ENCODE results near the gene LCNL1. TPM values are rescaled to one million over a fixed set of nuclear protein-coding genes. Genes with fewer than 3 reads are reported as not detected.

LCNL1 gene
- total RNA-seq, 1 experiment from 2014 or later = 0.41 TPM

- intact Hi-C loops (cut with micrococcal nuclease; ENCODE audit: unreplicated experiment) = no loop called here
- no peak overlapping the region for H3K4me2 ChIP-seq
- no peaks in the 10 kb centered on the region for H3K9me2 ChIP-seq (ENCODE audit: insufficient read depth)
- H3F3A ChIP-seq (ENCODE audit: insufficient read depth, low read depth) = peaks cover 8% of the 10 kb centered on the region; the same call in 1 of the 2 replicates
- H4K20me1 ChIP-seq (ENCODE audit: insufficient read depth) = no peaks in the 10 kb centered on the region
- no peak overlapping the region for H3K4me3 ChIP-seq
- ChIA-PET POLR2A (ENCODE audit: unreplicated experiment) (no interaction called here), CTCF (no interaction called here)
- H2AFZ ChIP-seq = no peak overlapping the region
- BruUV-seq (replicated peaks) = no TSS peak
- no peaks in the 10 kb centered on the region for H3K79me2 ChIP-seq (ENCODE audit: low read depth)
- no peaks in the 10 kb centered on the region for H3K27me3 ChIP-seq (ENCODE audit: insufficient read depth, low read depth)
- no peak overlapping the region for H3K27ac ChIP-seq
- no peaks in the 10 kb centered on the region for H3K36me3 ChIP-seq (ENCODE audit: low read depth)
- DNase-seq = no peak
- no peaks in the 10 kb centered on the region for H3K9me3 ChIP-seq (ENCODE audit: insufficient read depth, low read depth)
- TF ChIP-seq EZH2 (IDR thresholded peaks at IDR 0.05; ENCODE audit: low read depth) (no peak), CTCF (conservative IDR thresholded peaks at IDR 0.05) (no peak)
- H3K4me1 ChIP-seq (replicated peaks; ENCODE audit: insufficient read depth) = peaks cover 3% of the 10 kb centered on the region
Measured at GRCh38 chr9:136958898-136959850, 23.6 kb upstream of the LCNL1 start.

GRCh38 chr9:136960212-136960937, 22.4 kb upstream of the LCNL1 start:
- Histone ChIP-seq H3K9me3 (ENCODE audit: insufficient read depth, low read depth) (no peaks in the 10 kb centered on the region), H3K4me1 (replicated peaks; ENCODE audit: insufficient read depth) (peaks cover 10% of the 10 kb centered on the region), H3F3A (ENCODE audit: insufficient read depth, low read depth) (peaks cover 8% of the 10 kb centered on the region; the same call in 1 of the 2 replicates), H3K9me2 (ENCODE audit: insufficient read depth) (no peaks in the 10 kb centered on the region), H3K27ac (no peak overlapping the region), H4K20me1 (ENCODE audit: insufficient read depth) (no peaks in the 10 kb centered on the region), H2AFZ (no peak overlapping the region), H3K4me2 (no peak overlapping the region), H3K4me3 (no peak overlapping the region), H3K27me3 (ENCODE audit: insufficient read depth, low read depth) (no peaks in the 10 kb centered on the region), H3K79me2 (ENCODE audit: low read depth) (no peaks in the 10 kb centered on the region), H3K36me3 (ENCODE audit: low read depth) (no peaks in the 10 kb centered on the region)
- intact Hi-C loops (cut with micrococcal nuclease; ENCODE audit: unreplicated experiment) = no loop called here
- CTCF ChIA-PET = no interaction called here
- DNase-seq = no peak
- BruUV-seq (replicated peaks) = no TSS peak
- TF ChIP-seq EZH2 (IDR thresholded peaks at IDR 0.05; ENCODE audit: low read depth) (no peak), CTCF (conservative IDR thresholded peaks at IDR 0.05) (no peak)
- POLR2A ChIA-PET (ENCODE audit: unreplicated experiment) = interaction anchor here (0.7 kb wide), 1 partner anchor 36 kb away, joined by 7 read pairs; the partner anchor contains the start of gene CLIC3

- TF ChIP-seq CTCF (conservative IDR thresholded peaks at IDR 0.05) (no peak), EZH2 (IDR thresholded peaks at IDR 0.05; ENCODE audit: low read depth) (no peak)
- H3K4me3 ChIP-seq = no peak overlapping the region
- BruUV-seq (replicated peaks) = no TSS peak
- no peaks in the 10 kb centered on the region for H4K20me1 ChIP-seq (ENCODE audit: insufficient read depth)
- peaks cover 8% of the 10 kb centered on the region; the same call in 1 of the 2 replicates for H3F3A ChIP-seq (ENCODE audit: insufficient read depth, low read depth)
- no peaks in the 10 kb centered on the region for H3K79me2 ChIP-seq (ENCODE audit: low read depth)
- intact Hi-C loops (cut with micrococcal nuclease; ENCODE audit: unreplicated experiment) = no loop called here
- H3K27me3 ChIP-seq (ENCODE audit: insufficient read depth, low read depth) = no peaks in the 10 kb centered on the region
- DNase-seq = no peak
- no peak overlapping the region for H3K4me2 ChIP-seq
- no peak overlapping the region for H3K27ac ChIP-seq
- ChIA-PET POLR2A (ENCODE audit: unreplicated experiment) (no interaction called here), CTCF (no interaction called here)
- no peak overlapping the region for H2AFZ ChIP-seq
- H3K9me3 ChIP-seq (ENCODE audit: insufficient read depth, low read depth) = no peaks in the 10 kb centered on the region
- H3K36me3 ChIP-seq (ENCODE audit: low read depth) = no peaks in the 10 kb centered on the region
- H3K4me1 ChIP-seq (replicated peaks; ENCODE audit: insufficient read depth) = peaks cover 10% of the 10 kb centered on the region
- no peaks in the 10 kb centered on the region for H3K9me2 ChIP-seq (ENCODE audit: insufficient read depth)
Measured at GRCh38 chr9:136960938-136961275, 21.9 kb upstream of the LCNL1 start.
